SK-N-SH treated with all-trans-retinoic acid at 6 μM for 48 hours (cell line): ENCODE measurements around the gene ANKRD11.

Experiments
- ATAC-seq: fragments of 200-7000 bp; cut with Tn5 transposase; 3 replicates; pipeline ENCODE4 v1.9.1; 2020; ENCODE audit warnings: mild to moderate bottlenecking, moderate library complexity
- ARNTL ChIP-seq: fragments of 450-650 bp; formaldehyde crosslinking; IDR thresholded peaks from 2 replicates; pipeline ENCODE4 v1.5.0; 2020; ENCODE audit warnings: low read depth, mild to moderate bottlenecking, moderate library complexity, borderline replicate concordance
- BACH2 ChIP-seq: fragments of 250-450 bp; sonication (Bioruptor Pico); IDR thresholded peaks from 2 replicates; pipeline ENCODE4 v1.9.0; 2021; ENCODE audit warnings: mild to moderate bottlenecking, borderline replicate concordance
- CSDC2 ChIP-seq: fragments of 250-450 bp; sonication (Bioruptor Pico); IDR thresholded peaks from 2 replicates; pipeline ENCODE4 v1.5.0; 2020; ENCODE audit warnings: mild to moderate bottlenecking, moderate library complexity
- GLIS3 ChIP-seq: fragments of 250-450 bp; sonication (Bioruptor Pico); IDR thresholded peaks from 2 replicates; pipeline ENCODE4 v1.5.0; 2020; ENCODE audit warnings: mild to moderate bottlenecking, moderate library complexity
- ISL1 ChIP-seq: fragments of 250-450 bp; sonication (Bioruptor Pico); IDR thresholded peaks from 2 replicates; pipeline ENCODE4 v2.1.2; 2022; ENCODE audit warnings: mild to moderate bottlenecking, moderate library complexity
- OSR1 ChIP-seq: fragments of 250-450 bp; sonication (Bioruptor Pico); IDR thresholded peaks from 2 replicates; pipeline ENCODE4 v1.8.0; 2022; ENCODE audit warnings: moderate library complexity, mild to moderate bottlenecking, inconsistent platforms
- PATZ1 ChIP-seq: fragments of 250-450 bp; sonication (Bioruptor Pico); IDR thresholded peaks from 2 replicates; pipeline ENCODE4 v1.8.0; 2020; ENCODE audit warnings: mild to moderate bottlenecking, moderate library complexity, borderline replicate concordance
- PPARA ChIP-seq: fragments of 250-450 bp; sonication (Bioruptor Pico); IDR thresholded peaks from 2 replicates; pipeline ENCODE4 v1.5.0; 2020; ENCODE audit warnings: mild to moderate bottlenecking, borderline replicate concordance
- RARB ChIP-seq: fragments of 250-450 bp; sonication (Bioruptor Pico); IDR thresholded peaks from 2 replicates; pipeline ENCODE4 v1.8.0; 2021; ENCODE audit warnings: mild to moderate bottlenecking, moderate library complexity
- SNAI2 ChIP-seq: fragments of 250-450 bp; sonication (Bioruptor Pico); IDR thresholded peaks from 2 replicates; pipeline ENCODE4 v1.5.0; 2020; ENCODE audit warnings: mild to moderate bottlenecking, moderate library complexity
- TCF4 ChIP-seq: fragments of 250-450 bp; sonication (Bioruptor Pico); IDR thresholded peaks from 2 replicates; pipeline ENCODE4 v1.8.0; 2021; ENCODE audit warnings: mild to moderate bottlenecking, moderate library complexity, borderline replicate concordance
- TOX ChIP-seq: fragments of 250-450 bp; sonication (Bioruptor Pico); IDR thresholded peaks from 2 replicates; pipeline ENCODE4 v1.8.0; 2021; ENCODE audit warnings: mild to moderate bottlenecking, moderate library complexity, borderline replicate concordance
- TSHZ2 ChIP-seq: fragments of 250-450 bp; sonication (Bioruptor Pico); IDR thresholded peaks from 2 replicates; pipeline ENCODE4 v1.5.0; 2020; ENCODE audit warnings: mild to moderate bottlenecking, moderate library complexity
- ZC3H10 ChIP-seq: fragments of 250-450 bp; sonication (Bioruptor Pico); IDR thresholded peaks from 2 replicates; pipeline ENCODE4 v1.5.1; 2021; ENCODE audit warnings: mild to moderate bottlenecking, moderate library complexity
- ZFP3 ChIP-seq: fragments of 250-450 bp; sonication (Bioruptor Pico); IDR thresholded peaks from 2 replicates; pipeline ENCODE4 v1.5.0; 2020; ENCODE audit warnings: mild to moderate bottlenecking, moderate library complexity
- ZFP30 ChIP-seq: fragments of 450-650 bp; formaldehyde crosslinking; IDR thresholded peaks from 2 replicates; pipeline ENCODE4 v1.5.0; 2022; ENCODE audit warnings: mild to moderate bottlenecking, moderate library complexity
- ZNF565 ChIP-seq: fragments of 450-650 bp; formaldehyde crosslinking; conservative IDR thresholded peaks from 2 replicates; pipeline ENCODE4 v1.5.0; 2020; ENCODE audit warnings: low read depth, mild to moderate bottlenecking, moderate library complexity
- ZNF8 ChIP-seq: fragments of 450-650 bp; formaldehyde crosslinking; IDR thresholded peaks from 2 replicates; pipeline ENCODE4 v1.5.0; 2020; ENCODE audit warnings: mild to moderate bottlenecking, moderate library complexity
- TF ChIP-seq, protein P1 (sequence below): fragments of 250-450 bp; sonication (Bioruptor Pico); IDR thresholded peaks from 2 replicates; pipeline ENCODE4 v1.5.1; 2021; ENCODE audit warnings: mild to moderate bottlenecking, moderate library complexity

Gene ANKRD11

DNA sequence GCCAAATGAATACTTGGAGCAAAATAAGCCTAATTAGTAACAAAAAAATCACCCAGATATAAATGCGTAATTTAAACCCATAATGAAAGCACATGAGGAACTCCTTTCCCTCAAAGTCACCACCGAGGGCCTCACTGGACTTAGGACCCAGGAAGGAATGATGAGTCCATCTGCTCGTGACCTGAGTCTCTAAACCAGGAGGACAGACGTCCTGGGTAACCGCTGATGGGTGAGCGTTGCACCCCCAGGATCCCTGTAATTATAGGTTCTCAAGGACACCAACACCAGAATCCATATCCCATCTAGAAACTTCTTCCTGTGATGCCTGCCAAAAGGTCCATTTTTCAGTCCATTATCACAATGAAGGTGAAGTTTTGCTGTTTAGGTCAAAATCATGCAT lies 151.5 kb downstream of the ANKRD11 start (continued):
- TF ChIP-seq TSHZ2 (CRISPR knock-in tag) = no peak
- TF ChIP-seq, protein P1, sequence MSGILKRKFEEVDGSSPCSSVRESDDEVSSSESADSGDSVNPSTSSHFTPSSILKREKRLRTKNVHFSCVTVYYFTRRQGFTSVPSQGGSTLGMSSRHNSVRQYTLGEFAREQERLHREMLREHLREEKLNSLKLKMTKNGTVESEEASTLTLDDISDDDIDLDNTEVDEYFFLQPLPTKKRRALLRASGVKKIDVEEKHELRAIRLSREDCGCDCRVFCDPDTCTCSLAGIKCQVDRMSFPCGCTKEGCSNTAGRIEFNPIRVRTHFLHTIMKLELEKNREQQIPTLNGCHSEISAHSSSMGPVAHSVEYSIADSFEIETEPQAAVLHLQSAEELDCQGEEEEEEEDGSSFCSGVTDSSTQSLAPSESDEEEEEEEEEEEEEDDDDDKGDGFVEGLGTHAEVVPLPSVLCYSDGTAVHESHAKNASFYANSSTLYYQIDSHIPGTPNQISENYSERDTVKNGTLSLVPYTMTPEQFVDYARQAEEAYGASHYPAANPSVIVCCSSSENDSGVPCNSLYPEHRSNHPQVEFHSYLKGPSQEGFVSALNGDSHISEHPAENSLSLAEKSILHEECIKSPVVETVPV (CRISPR knock-in tag) = no peak
- no peak for TF ChIP-seq SNAI2
- no peak for TF ChIP-seq PPARA
- no peak for TF ChIP-seq CSDC2 (CRISPR knock-in tag)
- no peak for TF ChIP-seq ZNF8 (CRISPR knock-in tag)
- no peak for TF ChIP-seq ZFP30 (CRISPR knock-in tag)
- TF ChIP-seq ZNF565 (CRISPR knock-in tag) = no peak
- no peak for TF ChIP-seq PATZ1 (CRISPR knock-in tag)
- TF ChIP-seq ZFP3 (CRISPR knock-in tag) = no peak
- TF ChIP-seq BACH2 = no peak
- TF ChIP-seq, all 23 proteins: peak for 0

DNA sequence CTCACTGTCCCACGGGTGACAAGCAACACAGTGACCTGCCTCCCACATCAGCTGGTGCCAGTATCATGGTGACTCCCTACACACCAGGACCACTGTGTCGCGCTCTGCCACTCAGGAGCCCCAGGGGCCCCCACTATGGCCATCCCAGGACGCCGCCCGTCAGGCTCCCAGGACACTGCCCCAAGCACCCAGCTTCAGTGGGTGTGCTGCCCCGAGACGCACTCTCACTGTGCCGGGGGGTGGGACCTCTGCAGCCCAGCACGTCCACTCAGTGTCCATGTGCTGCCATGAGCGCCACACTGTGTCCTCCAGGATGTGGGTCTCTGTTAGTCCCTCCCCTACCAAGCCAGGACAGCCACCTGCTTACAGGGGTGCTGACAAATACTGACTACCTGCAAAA lies 152.4 kb downstream of the ANKRD11 start:
- no peak for ATAC-seq
- no peak for TF ChIP-seq ZNF8 (CRISPR knock-in tag)
- no peak for TF ChIP-seq GLIS3
- TF ChIP-seq ZFP3 (CRISPR knock-in tag) = no peak
- TF ChIP-seq TOX = no peak
- TF ChIP-seq TCF4 = no peak
- TF ChIP-seq ZC3H10 = no peak
- no peak for TF ChIP-seq PATZ1 (CRISPR knock-in tag)
- no peak for TF ChIP-seq ISL1 (CRISPR knock-in tag)
- no peak for TF ChIP-seq TSHZ2 (CRISPR knock-in tag)
- TF ChIP-seq PPARA = no peak
- no peak for TF ChIP-seq SNAI2
- no peak for TF ChIP-seq RARB (CRISPR knock-in tag)
- no peak for TF ChIP-seq CSDC2 (CRISPR knock-in tag)
- TF ChIP-seq, all 23 proteins: peak for 0

- ATAC-seq = no peak
- TF ChIP-seq TCF4 (no peak), ZFP3 (CRISPR knock-in tag) (no peak), ARNTL (no peak), CSDC2 (CRISPR knock-in tag) (no peak), ZNF8 (CRISPR knock-in tag) (no peak), TSHZ2 (CRISPR knock-in tag) (no peak), OSR1 (CRISPR knock-in tag) (no peak), RARB (CRISPR knock-in tag) (no peak)
Measured at GRCh38 chr16:89335803-89336485, 154.4 kb downstream of the ANKRD11 start.
